ENCODE measurements around the gene DCLRE1A.

DNA sequence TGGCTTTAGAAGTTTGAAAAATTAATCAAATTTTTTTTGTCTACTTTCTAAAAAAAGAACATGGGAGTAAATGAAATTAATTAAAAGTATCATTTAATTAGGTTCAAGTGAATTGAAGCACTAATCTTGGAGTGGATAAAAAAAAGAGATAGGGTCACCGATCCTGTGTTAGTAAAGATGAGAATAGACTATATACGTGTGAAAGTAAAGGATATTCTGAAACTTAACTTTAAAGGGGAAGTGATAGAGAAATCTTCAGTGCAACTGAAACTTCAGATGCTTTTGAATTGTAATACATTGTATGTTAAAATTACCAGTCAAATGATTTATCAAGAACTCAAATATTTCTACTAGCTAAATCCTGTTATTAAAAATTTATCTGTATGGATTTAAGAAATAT is 5.4 kb upstream of the DCLRE1A start:
- TF ChIP-seq ZNF274 (IDR thresholded peaks at IDR 0.05; ENCODE audit: low read length) (no peak), ZNF274 (tag by site-specific recombination; IDR thresholded peaks at IDR 0.05; ENCODE audit: borderline replicate concordance) (no peak), ZNF558 (tag by site-specific recombination; IDR thresholded peaks at IDR 0.05) (no peak), ZNF426 (tag by site-specific recombination; IDR thresholded peaks at IDR 0.05) (no peak), ZNF324 (tag by site-specific recombination; IDR thresholded peaks at IDR 0.05) (no peak), ZNF23 (tag by site-specific recombination; IDR thresholded peaks at IDR 0.05; ENCODE audit: borderline replicate concordance) (no peak), ZFP41 (tag by site-specific recombination; IDR thresholded peaks at IDR 0.05; ENCODE audit: borderline replicate concordance) (no peak), ZNF404 (tag by site-specific recombination; IDR thresholded peaks at IDR 0.05) (no peak), ZNF37A (tag by site-specific recombination; IDR thresholded peaks at IDR 0.05) (no peak)
- TF ChIP-seq, protein P1, sequence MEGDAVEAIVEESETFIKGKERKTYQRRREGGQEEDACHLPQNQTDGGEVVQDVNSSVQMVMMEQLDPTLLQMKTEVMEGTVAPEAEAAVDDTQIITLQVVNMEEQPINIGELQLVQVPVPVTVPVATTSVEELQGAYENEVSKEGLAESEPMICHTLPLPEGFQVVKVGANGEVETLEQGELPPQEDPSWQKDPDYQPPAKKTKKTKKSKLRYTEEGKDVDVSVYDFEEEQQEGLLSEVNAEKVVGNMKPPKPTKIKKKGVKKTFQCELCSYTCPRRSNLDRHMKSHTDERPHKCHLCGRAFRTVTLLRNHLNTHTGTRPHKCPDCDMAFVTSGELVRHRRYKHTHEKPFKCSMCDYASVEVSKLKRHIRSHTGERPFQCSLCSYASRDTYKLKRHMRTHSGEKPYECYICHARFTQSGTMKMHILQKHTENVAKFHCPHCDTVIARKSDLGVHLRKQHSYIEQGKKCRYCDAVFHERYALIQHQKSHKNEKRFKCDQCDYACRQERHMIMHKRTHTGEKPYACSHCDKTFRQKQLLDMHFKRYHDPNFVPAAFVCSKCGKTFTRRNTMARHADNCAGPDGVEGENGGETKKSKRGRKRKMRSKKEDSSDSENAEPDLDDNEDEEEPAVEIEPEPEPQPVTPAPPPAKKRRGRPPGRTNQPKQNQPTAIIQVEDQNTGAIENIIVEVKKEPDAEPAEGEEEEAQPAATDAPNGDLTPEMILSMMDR (tag by site-specific recombination; IDR thresholded peaks at IDR 0.05) = no peak
- TF ChIP-seq, protein P2, sequence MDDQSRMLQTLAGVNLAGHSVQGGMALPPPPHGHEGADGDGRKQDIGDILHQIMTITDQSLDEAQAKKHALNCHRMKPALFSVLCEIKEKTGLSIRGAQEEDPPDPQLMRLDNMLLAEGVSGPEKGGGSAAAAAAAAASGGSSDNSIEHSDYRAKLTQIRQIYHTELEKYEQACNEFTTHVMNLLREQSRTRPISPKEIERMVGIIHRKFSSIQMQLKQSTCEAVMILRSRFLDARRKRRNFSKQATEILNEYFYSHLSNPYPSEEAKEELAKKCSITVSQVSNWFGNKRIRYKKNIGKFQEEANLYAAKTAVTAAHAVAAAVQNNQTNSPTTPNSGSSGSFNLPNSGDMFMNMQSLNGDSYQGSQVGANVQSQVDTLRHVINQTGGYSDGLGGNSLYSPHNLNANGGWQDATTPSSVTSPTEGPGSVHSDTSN (CRISPR knock-in tag; IDR thresholded peaks at IDR 0.05) = no peak
